ENCODE measurements around the gene GIGYF2. TPM values are rescaled to one million over a fixed set of nuclear protein-coding genes. Genes with fewer than 3 reads are reported as not detected.

Gene GIGYF2
- total RNA-seq, 1 experiment from 2014 or later = 60.6 TPM

- intact Hi-C loops (cut with micrococcal nuclease) = no loop called here
- H3K27me3 ChIP-seq (ENCODE audit: insufficient read depth, low read length) = no peaks in the 10 kb centered on the region
- no TSS peak for BruUV-seq (replicated peaks)
These were observed 185.0 kb downstream of the GIGYF2 start for GRCh38 chr2:232882085-232882484.

GRCh38 chr2:232882505-232883115, 185.5 kb downstream of the GIGYF2 start:
- Histone ChIP-seq H3K9ac (ENCODE audit: low read length) (no peak overlapping the region), H3K4me3 (replicated peaks in 1 of 2; ENCODE audit: low read depth in 1 of 2, low read length in 2 of 2) (no peak overlapping the region), H2AFZ (ENCODE audit: low read depth, low read length, poor library complexity, severe bottlenecking) (no peak overlapping the region), H3K36me3 (ENCODE audit: control insufficient read depth in 1 of 2, insufficient read depth in 2 of 2, low read length in 2 of 2) (0 out of 4 replicates have a peak, but pooled peaks cover 0 to under 1% of the 10 kb centered on the region in 2 experiments), H3K9me2 (ENCODE audit: insufficient read depth) (no peaks in the 10 kb centered on the region), H3K4me1 (ENCODE audit: control insufficient read depth in 1 of 2, insufficient read depth in 2 of 2, low read length in 2 of 2) (no peaks in the 10 kb centered on the region), H3K4me2 (ENCODE audit: low read length) (no peak overlapping the region), H3K27me3 (ENCODE audit: insufficient read depth, low read length) (no peaks in the 10 kb centered on the region), H4K20me1 (ENCODE audit: insufficient read depth) (no peaks in the 10 kb centered on the region), H3K9me3 (ENCODE audit: control insufficient read depth in 1 of 2, insufficient read depth in 1 of 2, low read depth in 1 of 2, low read length in 2 of 2) (no peaks in the 10 kb centered on the region), H3K79me2 (ENCODE audit: insufficient read depth, low read length) (no peaks in the 10 kb centered on the region), H3K27ac (ENCODE audit: low read depth, low read length) (no peak overlapping the region)
- ATAC-seq (no peak), DNase-seq (ENCODE audit: low read depth, low spot score) (no peak)
- intact Hi-C loops (cut with micrococcal nuclease) = no loop called here
- ChIA-PET CTCF (no interaction called here), RAD21 (ENCODE audit: low non-redundant PET in 1 of 2, low total read pairs in 2 of 2, uncharacterized antibody in 2 of 2, unreplicated experiment in 2 of 2) (no interaction called here), POLR2A (interaction anchor here (1.2 kb wide), 1 partner anchor 8 kb away, joined by 4 read pairs; no protein-coding TSS in a partner anchor)
- BruUV-seq (replicated peaks) = no TSS peak
- TF ChIP-seq SP1 (IDR thresholded peaks at IDR 0.05; ENCODE audit: low read depth) (no peak), EZH2 (IDR thresholded peaks at IDR 0.05) (no peak), TCF7L2 (IDR thresholded peaks at IDR 0.05; ENCODE audit: borderline replicate concordance, extremely low read depth, insufficient read depth, insufficient read length) (no peak), ZBTB33 (IDR thresholded peaks at IDR 0.05; ENCODE audit: extremely low read depth, insufficient replicate concordance, low read length) (no peak), SRF (IDR thresholded peaks at IDR 0.05; ENCODE audit: low read depth) (no peak), ZNF274 (IDR thresholded peaks at IDR 0.05; ENCODE audit: low read depth, low read length) (no peak), REST (IDR thresholded peaks at IDR 0.05; ENCODE audit: low read depth) (no peak), EGR1 (IDR thresholded peaks at IDR 0.05; ENCODE audit: low read depth) (no peak), FOSL1 (IDR thresholded peaks at IDR 0.05; ENCODE audit: low read depth) (no peak), YY1 (IDR thresholded peaks at IDR 0.05; ENCODE audit: extremely low read depth, insufficient replicate concordance, low read depth, low read length) (no peak), CBX3 (IDR thresholded peaks at IDR 0.05; ENCODE audit: low read depth) (no peak), ATF3 (IDR thresholded peaks at IDR 0.05) (no peak), SIN3A (IDR thresholded peaks at IDR 0.05; ENCODE audit: low read depth) (no peak)

More at GRCh38 chr2:232882085-232882484, 185.0 kb downstream of the GIGYF2 start:
- Histone ChIP-seq H3K9ac (ENCODE audit: low read length) (no peak overlapping the region), H3K4me2 (ENCODE audit: low read length) (no peak overlapping the region), H3K9me3 (ENCODE audit: control insufficient read depth in 1 of 2, insufficient read depth in 1 of 2, low read depth in 1 of 2, low read length in 2 of 2) (no peaks in the 10 kb centered on the region), H3K4me1 (ENCODE audit: control insufficient read depth in 1 of 2, insufficient read depth in 2 of 2, low read length in 2 of 2) (no peaks in the 10 kb centered on the region), H3K79me2 (ENCODE audit: insufficient read depth, low read length) (no peaks in the 10 kb centered on the region), H3K4me3 (replicated peaks in 1 of 2; ENCODE audit: low read depth in 1 of 2, low read length in 2 of 2) (no peak overlapping the region), H4K20me1 (ENCODE audit: insufficient read depth) (no peaks in the 10 kb centered on the region), H3K36me3 (ENCODE audit: control insufficient read depth in 1 of 2, insufficient read depth in 2 of 2, low read length in 2 of 2) (0 out of 4 replicates have a peak, but pooled peaks cover 0 to 3% of the 10 kb centered on the region in 2 experiments), H3K9me2 (ENCODE audit: insufficient read depth) (no peaks in the 10 kb centered on the region), H2AFZ (ENCODE audit: low read depth, low read length, poor library complexity, severe bottlenecking) (no peak overlapping the region), H3K27ac (ENCODE audit: low read depth, low read length) (no peak overlapping the region)
- RAD21 ChIA-PET (ENCODE audit: low non-redundant PET in 1 of 2, low total read pairs in 2 of 2, uncharacterized antibody in 2 of 2, unreplicated experiment in 2 of 2) = no interaction called here
- ATAC-seq (no peak), DNase-seq (ENCODE audit: low read depth, low spot score) (no peak)
- TF ChIP-seq TCF7L2 (IDR thresholded peaks at IDR 0.05; ENCODE audit: borderline replicate concordance, extremely low read depth, insufficient read depth, insufficient read length) = no peak
- CTCF ChIA-PET = no interaction called here
- POLR2A ChIA-PET = interaction anchor here (1.2 kb wide), 1 partner anchor 9 kb away, joined by 4 read pairs; no protein-coding TSS in a partner anchor

Data from HCT116 (cell line).